HS-5 (cell line): Measurements from ENCODE around the gene PTBP3.

Experiments
- DNase-seq: peaks from one replicate; pipeline ENCODE4 v3.0.0-alpha.2; 2012; ENCODE audit warnings: low read depth

The PTBP3 gene

GRCh38 chr9:112360047-112360804 is 26.8 kb upstream of the PTBP3 start:
- peak; percentile 42 for DNase-seq

- no peak for DNase-seq
Observed at GRCh38 chr9:112355427-112355897, 22.0 kb upstream of the PTBP3 start.

GRCh38 chr9:112354081-112354743 is 20.8 kb upstream of the PTBP3 start:
- DNase-seq: no peak

GRCh38 chr9:112352209-112352608 is 18.8 kb upstream of the PTBP3 start:
- DNase-seq: no peak

GRCh38 chr9:112351184-112351583 is 17.8 kb upstream of the PTBP3 start:
- no peak for DNase-seq

GRCh38 chr9:112349008-112349333 is 15.6 kb upstream of the PTBP3 start:
- DNase-seq: no peak

GRCh38 chr9:112348257-112349007 is 15.0 kb upstream of the PTBP3 start:
- no peak for DNase-seq

GRCh38 chr9:112341730-112342129 is 8.3 kb upstream of the PTBP3 start:
- DNase-seq: peak; percentile 66

- DNase-seq: no peak
Observed at GRCh38 chr9:112339886-112340285, 6.5 kb upstream of the PTBP3 start.

GRCh38 chr9:112338561-112338960 is 5.1 kb upstream of the PTBP3 start:
- DNase-seq: no peak

- DNase-seq: no peak
Observed at GRCh38 chr9:112337547-112337946, 4.1 kb upstream of the PTBP3 start.

GRCh38 chr9:112334432-112334841 is 1.0 kb upstream of the PTBP3 start:
- DNase-seq: no peak

GRCh38 chr9:112333639-112334431 is 416 bp upstream of the PTBP3 start:
- peak; percentile 68 for DNase-seq

GRCh38 chr9:112332674-112332976 is 794 bp downstream of the PTBP3 start:
- DNase-seq: no peak

GRCh38 chr9:112332214-112332613 is 1.2 kb downstream of the PTBP3 start:
- DNase-seq: no peak

GRCh38 chr9:112331674-112331952 is 1.8 kb downstream of the PTBP3 start:
- no peak for DNase-seq

GRCh38 chr9:112328545-112328944 is 4.9 kb downstream of the PTBP3 start:
- DNase-seq: no peak

- no peak for DNase-seq
Observed at GRCh38 chr9:112327718-112328450, 5.5 kb downstream of the PTBP3 start.

GRCh38 chr9:112326194-112326593 is 7.2 kb downstream of the PTBP3 start:
- no peak for DNase-seq

GRCh38 chr9:112325600-112325999 is 7.8 kb downstream of the PTBP3 start:
- no peak for DNase-seq

GRCh38 chr9:112325127-112325526 is 8.3 kb downstream of the PTBP3 start:
- no peak for DNase-seq

- no peak for DNase-seq
Observed at GRCh38 chr9:112323378-112323854, 10.0 kb downstream of the PTBP3 start.
